Measurements from ENCODE around the gene TRAF1.
"Not testable (repeated sequence)": the region's sequence is repeated elsewhere in the genome, so short reads cannot be mapped to it uniquely, and the experiment has no call there.

TRAF1 gene, protein sequence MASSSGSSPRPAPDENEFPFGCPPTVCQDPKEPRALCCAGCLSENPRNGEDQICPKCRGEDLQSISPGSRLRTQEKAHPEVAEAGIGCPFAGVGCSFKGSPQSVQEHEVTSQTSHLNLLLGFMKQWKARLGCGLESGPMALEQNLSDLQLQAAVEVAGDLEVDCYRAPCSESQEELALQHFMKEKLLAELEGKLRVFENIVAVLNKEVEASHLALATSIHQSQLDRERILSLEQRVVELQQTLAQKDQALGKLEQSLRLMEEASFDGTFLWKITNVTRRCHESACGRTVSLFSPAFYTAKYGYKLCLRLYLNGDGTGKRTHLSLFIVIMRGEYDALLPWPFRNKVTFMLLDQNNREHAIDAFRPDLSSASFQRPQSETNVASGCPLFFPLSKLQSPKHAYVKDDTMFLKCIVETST

DNA sequence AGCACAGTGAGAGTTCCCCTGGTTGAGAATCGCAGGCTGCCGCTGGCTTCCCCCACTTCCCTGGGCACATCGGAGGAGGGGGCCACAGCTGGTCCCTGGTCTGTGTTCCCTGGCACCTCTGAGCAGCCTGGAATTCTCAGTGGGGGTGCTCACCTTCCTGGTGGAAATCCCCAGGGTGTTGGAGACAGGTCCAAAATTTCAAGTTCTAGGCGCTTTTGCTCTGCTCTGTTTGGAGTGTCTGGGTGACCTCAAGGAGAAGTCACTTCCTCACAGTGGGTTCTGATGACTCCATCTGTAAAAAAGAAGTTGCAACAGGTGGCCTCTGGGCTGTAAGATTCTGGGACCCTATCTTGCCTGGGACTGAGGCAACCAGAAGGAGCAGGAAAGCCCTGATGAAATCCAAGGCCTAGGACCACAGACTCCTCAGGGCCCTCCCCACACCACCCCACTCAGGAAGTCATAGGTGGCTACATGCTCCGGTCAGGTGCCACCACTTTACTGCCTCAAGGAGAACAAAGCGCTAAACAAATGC, at the start of gene TRAF1:
TSS of gene TRAF1 (minus strand) at position 400 of the 532 bp plus-strand sequence. CDS start 721 bp downstream, outside the sequence.
- DNase-seq (ENCODE audit: low read depth in 2 of 2), result no peak

DNA sequence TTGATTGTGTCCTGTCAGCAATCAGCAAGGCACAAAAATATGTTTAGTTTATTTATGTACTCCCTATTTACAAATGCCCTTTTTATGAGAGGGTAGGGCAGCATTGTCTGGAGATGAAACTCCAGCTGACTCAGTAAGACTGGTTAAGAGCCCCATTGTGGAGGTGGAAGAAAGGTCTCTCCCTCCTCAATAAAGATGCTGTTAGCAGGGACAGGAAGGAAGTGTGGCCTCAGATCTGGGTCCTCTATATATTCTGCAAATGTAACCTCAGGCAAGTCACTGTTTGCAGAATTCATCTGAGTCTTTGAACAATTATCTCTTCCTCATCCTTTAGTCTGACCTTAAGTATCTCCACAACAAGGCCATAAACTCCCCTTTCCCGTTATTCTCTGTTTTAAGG, 48.3 kb upstream of the TRAF1 start:
- DNase-seq (ENCODE audit: low read depth in 2 of 2), result no peak

DNA sequence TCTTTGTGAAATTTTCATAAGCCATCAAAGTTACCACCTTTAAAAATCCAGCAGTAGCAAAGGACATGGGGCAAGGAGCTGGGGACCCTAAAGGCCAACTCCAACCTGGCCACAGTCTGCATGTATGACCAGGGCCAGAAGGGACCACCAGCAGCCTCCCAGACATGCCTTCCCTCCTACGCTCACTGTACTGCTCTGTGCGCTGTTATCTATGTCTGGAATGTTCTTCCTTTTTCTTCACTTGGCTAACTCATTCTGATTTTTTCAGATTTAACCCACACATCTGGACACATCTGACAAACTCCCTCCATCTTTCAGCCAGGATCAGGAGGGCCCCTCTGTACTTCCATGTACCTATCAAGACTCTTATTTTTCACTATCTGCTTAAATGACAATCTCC, 47.6 kb upstream of the TRAF1 start:
- no peak for DNase-seq (ENCODE audit: low read depth in 2 of 2)

DNA sequence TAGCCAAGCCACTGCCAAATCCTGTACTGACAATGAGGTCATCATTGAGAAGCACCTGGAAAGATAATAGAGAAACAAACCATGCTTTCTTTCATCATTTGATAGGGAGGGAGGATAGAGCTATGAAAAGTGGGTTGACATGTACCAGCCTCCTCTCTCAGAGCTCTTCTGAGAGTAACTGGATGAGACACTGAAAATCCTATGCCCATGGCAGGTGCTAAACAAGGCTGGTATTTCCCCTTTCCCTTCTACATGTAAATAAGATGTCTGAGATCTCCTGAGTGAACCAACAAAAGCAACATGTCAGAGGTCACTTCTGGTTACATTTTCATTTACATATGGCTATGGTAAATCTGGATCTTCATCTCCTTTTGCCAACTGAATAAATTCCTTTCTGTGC, 45.3 kb upstream of the TRAF1 start:
- DNase-seq (ENCODE audit: low read depth in 2 of 2), result no peak

DNA sequence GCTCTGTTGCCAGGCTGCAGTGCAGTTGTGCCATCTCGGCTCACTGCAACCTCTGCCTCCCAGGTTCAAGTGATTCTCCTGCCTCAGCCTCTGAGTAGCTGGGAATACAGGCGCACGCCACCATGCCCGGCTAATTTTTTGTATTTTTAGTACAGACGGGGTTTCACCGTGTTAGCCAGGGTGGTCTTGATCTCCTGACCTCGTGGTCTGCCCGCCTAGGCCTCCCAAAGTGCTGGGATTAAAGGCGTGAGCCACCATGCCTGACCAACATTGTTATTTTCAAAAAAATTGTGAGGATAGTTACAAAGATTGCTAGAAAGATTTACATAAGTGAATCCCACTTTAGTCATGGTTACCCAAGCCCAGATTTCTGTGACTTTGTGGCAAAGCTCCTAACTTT, 44.9 kb upstream of the TRAF1 start:
- DNase-seq (ENCODE audit: low read depth in 2 of 2), result not testable (repeated sequence)

DNA sequence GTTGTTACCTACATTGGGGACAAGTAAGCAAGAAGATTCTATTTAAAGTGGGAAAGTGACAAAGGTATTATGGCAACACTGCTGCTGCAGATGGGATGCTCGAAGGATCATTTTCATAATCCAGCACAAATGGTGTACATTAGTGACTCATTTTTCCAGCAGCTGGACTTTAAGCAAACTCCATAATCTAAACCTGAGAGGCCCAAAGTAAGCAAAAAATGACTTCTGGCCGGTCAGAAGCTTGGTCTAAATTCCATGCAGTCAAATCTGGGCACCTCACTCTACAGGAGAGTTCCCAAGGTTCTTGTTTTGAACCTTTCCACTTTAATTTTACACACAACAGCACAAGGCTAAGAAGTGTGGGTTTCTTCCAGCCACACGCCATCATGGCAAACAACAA, 43.6 kb upstream of the TRAF1 start:
- DNase-seq (ENCODE audit: low read depth in 2 of 2), result no peak

DNA sequence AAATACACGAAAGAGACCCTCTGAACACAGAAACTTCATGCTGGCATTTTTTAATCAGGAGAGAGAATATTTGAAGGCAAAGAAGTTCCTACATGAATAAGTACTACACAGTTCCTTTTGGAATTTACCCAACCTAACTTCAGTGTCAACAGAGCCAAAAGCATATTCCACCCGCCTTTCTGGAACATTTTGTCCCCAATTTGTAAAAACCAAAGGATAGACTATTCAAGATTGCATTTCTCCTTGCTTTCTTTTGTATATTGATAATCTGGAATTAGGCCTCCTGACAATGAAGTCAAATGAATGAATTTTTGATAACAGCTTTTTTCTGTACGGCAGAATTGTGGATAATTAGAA, 39.4 kb upstream of the TRAF1 start:
- DNase-seq (ENCODE audit: low read depth in 2 of 2), result no peak

DNA sequence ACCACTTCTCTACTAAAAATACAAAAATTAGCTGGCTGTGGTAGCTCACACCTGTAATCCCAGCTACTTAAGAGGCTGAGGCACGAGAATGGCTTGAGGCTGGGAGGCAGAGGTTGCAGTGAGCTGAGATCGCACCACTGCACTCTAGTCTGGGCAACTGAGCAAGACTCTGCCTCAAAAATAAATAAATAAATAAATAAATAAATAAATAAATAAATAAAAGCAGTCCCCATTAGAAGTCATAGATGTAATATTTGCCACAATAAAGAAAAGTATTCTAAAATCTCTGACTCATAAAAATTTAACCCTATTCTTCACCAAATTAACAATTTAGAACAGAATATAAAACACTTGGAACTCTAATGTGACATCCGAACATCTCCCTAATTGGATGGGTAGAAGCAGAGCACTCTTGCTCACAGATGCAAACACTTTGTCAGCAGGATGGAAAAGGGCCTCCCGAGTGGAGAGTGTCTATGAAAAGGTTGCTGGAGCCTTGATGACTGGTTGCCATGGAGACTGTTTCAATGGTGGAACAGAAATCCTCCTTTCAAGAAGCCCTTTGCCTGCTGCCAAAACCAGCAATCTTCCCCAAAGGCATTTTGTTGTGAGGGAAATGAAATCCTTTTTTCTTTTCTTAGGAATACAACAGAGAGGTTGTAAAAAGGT, 38.9 kb upstream of the TRAF1 start:
- DNase-seq (ENCODE audit: low read depth in 2 of 2), result no peak

DNA sequence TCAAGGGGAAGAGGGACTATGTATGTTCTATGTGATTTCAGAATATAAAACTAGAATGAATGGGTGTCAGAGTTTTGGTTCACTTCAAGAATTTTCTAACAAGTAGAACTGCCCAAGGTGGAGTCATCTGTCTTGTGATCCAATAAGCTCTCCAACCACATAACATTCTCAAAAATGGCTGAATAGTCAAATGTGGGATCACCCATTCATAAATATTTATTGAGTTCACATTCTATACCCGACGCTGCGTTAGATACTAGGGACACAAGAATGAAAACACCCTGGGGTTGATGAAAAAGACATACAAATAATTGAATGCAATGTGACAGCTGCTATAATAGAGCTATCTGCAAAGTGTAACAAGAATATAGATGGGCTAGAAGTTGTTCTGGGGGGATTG, 35.3 kb upstream of the TRAF1 start:
- DNase-seq (ENCODE audit: low read depth in 2 of 2), result no peak

DNA sequence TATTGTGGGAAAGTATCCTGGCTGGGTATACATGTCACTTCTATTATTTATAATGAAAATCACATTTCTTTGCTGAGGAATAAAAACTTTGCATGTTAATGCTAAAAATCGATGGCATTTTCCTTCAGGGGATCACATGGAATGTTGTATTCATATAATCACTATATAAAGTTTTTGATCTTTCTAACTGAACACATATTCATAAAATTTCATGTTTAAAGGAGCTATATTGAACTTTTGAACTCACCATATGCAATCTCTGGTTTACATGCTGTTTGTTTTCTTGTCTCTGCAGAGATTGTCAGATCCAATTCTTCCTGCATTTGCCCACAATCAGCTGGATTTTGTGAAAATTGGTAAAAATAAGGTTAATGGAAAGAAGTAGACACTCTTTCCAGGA, 33.4 kb upstream of the TRAF1 start:
- DNase-seq (ENCODE audit: low read depth in 2 of 2), result no peak

DNA sequence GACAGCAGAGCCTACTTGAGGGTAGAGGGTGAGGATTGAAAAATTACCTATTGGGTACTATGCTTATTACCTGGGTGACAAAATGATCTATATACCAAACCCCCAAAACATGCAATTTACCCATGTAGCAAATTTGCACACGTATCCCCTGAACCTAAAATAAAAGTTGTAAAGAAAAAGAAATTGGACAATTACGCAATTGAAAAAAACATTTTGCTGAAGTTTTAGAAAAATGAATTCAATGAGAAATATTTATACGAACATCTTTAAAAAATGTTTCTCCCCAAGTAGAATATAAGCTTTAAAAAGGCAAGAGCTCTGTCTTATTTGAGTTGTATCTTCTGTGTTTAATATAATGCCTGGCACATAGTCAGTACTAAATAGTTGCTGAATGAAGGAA, 30.3 kb upstream of the TRAF1 start:
- DNase-seq (ENCODE audit: low read depth in 2 of 2), result no peak

DNA sequence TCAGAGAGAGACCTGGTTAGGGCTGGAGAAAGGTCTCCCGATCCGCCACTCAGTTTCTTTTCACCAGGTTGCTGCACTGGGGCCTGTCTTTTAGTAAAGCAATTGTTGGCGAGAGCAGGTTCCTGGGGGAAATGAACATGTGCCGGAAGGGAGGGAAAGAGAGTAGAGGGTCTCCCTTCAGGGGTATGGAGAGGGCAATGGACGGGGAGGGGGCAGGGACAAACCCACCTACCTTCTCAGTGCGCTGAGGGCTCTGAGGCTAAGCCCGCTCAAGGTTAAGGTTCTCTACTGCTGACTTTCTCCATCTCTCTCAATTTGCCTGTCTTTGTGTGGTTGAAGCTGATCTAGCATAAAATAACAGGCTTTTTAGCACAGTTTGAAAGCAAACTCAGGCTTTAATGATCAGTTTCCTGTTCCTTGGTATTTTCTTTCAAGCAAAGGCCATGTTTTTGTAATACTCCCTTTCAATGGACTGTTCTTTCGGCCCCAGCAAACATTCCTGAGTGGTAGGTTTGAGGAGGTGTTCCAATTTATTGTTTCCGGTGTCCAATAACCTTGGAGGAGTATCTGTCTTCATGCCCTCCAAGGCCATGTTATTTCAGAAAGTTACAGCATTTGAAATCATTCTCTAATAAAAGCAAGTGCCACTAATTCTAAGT, 25.5 kb upstream of the TRAF1 start:
- no peak for DNase-seq (ENCODE audit: low read depth in 2 of 2)

DNA sequence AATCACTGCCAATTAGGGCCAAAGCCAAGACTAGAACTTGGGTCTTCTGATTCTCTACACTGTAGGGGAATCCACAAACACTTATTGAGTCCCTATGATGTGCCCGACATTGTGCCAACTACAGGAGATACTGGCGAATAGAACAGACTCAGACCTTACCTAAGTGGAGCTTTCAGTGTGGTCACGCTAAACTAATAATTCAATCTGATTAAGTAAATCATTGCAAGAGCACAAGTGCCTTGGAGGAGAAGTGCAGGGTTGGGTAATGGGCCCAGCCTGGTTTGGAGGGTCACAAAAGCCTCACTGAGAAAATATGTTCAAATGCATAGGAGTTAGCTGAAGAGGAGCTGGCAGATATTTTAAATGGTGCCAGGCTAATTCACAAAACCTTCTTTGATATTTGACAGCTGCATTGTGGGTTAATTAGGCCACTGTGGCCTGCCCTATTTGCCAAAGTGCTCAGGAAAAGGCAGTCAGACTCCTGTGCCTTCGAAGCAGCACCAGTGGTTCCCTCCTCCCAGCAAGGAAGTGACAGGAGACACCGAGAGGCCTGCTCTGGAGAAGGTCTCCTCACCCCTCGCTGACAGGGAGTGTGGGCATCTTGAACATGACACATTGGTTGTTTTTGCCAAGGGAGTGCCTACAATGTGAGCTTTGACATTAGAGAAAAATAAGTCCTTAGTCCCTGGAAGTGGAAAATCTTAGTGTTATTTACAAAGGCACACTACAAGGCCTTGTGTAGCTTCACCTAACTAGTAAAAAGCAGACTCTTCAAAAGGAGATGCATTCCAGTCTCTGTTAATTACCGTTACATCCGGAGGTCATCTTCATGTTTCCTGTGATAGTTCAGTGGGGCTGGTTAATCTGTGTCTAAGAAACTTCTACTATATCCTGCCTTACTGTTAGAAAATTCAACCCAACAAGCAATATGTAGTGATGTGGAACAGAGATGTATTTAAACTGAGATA, 24.1 kb upstream of the TRAF1 start:
- DNase-seq (ENCODE audit: low read depth in 2 of 2), result no peak

DNA sequence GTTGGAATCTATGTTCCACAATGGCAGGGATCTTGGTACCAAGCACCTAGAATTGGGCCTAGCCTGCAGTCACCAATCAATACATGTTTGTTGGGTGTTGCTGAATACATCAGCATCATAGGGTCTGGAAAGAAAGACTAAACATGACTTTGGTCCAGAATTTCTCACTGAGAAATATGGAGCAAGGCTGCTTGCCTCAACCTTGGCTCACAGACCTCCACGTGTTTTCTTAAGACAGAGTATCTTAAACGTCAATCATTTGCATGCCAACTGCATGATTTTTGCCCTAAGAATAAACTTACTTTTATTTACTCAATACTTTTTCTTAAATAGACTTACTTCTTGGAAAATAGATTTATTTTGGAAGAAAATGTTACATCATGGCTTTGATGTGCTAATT, 22.7 kb upstream of the TRAF1 start:
- DNase-seq (ENCODE audit: low read depth in 2 of 2), result no peak

DNA sequence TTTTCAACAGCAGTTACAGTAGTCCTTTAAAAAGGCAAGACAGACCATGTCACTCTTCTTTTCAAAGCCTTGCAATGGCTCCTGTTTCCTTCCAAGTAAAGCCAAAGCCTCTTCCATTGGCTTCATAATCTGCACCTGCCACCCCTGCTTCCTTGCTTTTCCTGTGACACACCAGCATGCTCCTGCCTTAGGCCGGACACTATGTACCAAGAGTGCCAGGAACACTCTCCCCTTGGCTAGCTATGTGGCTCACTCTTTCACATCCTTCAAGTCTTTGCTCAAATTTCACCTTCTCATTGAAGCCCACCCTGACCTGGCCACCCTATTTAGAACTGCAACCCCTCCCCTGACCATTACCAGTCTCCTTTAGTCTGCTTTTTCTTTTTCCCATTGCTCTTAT, 22.2 kb upstream of the TRAF1 start:
- DNase-seq (ENCODE audit: low read depth in 2 of 2), result no peak

DNA sequence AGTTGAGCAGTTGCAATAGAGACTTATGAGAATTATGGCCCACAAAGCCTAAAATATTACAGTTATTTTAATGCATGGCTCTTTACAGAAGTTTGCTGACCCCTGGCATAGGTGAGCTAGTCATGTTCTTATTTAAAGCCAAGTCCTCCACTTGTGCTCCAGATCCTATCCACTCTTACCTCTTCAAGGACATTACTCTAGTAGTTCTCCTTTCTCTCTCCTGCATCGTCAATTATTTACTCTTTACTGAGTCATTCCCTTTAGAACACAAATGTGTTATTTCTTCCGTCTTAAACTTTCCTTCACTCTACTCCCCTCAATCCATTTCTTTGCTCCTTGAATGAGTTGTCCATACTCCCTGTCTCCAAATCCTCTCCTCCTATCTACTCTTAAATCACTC, 20.6 kb upstream of the TRAF1 start:
- DNase-seq (ENCODE audit: low read depth in 2 of 2), result no peak

DNA sequence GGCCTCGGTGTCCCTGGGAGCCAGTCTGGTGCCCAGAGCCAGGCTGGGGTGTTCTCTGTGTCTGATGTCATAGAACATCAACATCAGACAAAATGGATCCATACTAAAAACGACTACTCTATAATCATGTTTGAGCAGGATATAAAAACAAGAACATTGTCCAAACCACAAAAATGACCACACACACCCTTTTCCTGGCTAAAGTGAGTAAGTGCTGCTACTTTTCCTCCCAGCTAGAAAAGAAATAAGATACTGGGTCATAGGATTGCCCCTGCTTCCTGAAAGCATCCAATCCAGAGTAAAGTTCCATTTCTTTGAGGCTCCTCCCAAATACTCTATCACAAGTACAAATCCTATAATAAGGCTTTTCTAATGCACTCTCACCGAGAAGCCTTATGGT, 19.7 kb upstream of the TRAF1 start:
- no peak for DNase-seq (ENCODE audit: low read depth in 2 of 2)

DNA sequence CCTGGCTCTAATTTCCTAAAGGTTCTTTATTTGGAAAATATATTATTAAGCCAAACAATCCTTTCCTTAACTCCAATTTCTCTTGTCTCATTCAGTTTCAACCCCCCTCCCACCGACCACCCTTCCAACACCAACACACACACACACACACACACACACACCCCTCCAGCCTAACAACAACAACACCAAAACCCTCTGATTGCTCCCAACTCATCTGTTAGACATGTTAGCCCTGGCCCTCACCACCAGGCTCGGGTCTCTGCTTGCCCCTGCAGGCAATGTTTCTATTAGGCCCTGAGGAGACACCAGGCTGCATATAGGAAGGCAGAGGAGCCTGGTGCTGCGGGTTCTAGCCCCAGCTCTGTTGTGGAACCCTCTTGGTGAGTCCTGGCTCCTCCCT, 18.4 kb upstream of the TRAF1 start:
- DNase-seq (ENCODE audit: low read depth in 2 of 2), result no peak

DNA sequence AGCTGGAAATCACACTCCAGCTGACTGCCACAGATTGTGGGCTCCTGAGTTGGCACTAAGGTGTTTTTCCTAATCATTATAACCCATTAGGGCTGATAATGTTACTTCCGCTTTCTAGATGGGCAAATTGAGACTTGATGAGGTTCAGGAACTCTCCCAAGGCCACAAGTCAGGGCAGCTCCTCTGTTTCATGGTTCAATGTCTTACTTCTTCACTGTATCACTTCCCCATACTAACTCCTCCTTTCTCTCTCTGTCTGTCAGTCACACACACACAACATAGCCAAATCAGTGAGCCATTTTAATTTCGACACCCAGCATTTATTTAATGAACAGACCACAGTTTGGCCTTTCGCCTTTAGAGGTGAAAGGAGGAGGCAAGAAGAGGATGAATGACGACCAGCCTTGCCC, 17.8 kb upstream of the TRAF1 start:
- DNase-seq (ENCODE audit: low read depth in 2 of 2), result no peak

DNA sequence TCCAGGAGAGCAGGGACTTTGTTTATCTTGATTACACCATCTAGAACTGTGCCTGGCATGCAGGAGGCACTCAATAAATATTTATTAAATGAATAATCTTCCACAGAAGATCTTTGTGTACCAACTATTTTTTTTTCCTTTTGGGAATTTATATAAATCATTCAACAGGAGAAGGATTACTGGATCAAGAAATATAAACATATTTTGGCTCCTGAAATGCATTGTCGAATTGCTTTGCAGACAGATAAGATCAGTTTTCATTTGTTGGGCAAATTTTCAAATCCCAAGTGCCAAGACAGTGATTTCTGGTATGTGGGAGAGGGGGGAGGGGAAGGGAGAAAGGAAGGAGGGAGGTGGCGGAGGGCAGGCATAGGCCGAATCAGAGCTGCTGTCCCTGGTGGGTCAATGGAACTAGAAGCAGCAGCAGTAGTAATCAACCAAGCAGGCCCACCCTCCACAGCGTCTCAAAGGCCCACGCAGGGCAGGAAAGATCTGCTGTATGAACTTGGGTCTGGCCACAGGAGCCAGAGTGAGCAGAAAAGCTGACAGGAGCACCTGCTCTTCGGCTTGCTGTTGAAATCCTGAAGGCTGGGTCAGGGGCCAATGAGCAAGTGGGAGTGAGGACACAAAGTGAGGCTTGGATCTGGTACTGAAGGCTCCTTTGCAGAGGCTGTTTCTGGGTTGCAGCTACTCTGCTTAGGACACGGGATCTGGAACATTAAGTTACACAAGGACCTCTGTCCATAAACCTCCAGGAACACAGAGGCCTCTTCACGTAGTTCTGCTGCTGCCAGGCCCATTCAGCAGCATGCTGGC, 15.8 kb upstream of the TRAF1 start:
- DNase-seq (ENCODE audit: low read depth in 2 of 2), result no peak
